Panc1 (cell line): Measurements from ENCODE around the gene MAFG. TPM values are rescaled to one million over a fixed set of nuclear protein-coding genes. Genes with fewer than 3 reads are reported as not detected.

Experiments
- ATAC-seq: fragments of 200-7000 bp; cut with Tn5 transposase; 2 replicates; pipeline ENCODE4 v1.9.1; 2020; ENCODE audit warnings: mild to moderate bottlenecking, moderate library complexity
- BruUV-seq: library from RNA; stranded (reverse); fragments of 400-500 nt; replicated peaks from 2 replicates; lab custom pipeline; 2021; lab: Mats Ljungman, UMichigan
- CTCF ChIA-PET: fragments of 300-600 bp; sonication (Branson Sonifier 250); formaldehyde crosslinking; loops from one replicate; lab custom pipeline; 2022; ENCODE audit warnings: antibody characterized with exemption; lab: Charles Lee
- POLR2A ChIA-PET: fragments of 300-600 bp; sonication (Branson Sonifier 250); formaldehyde crosslinking; loops from one replicate; lab custom pipeline; 2022; ENCODE audit warnings: antibody characterized with exemption; lab: Charles Lee
- DNase-seq: peaks from one replicate; pipeline ENCODE4 v3.0.0-alpha.2; 2010; ENCODE audit warnings: low read depth, low spot score
- H3K27ac ChIP-seq: 2 replicates; pipeline ENCODE4 v1.5.1; 2011; ENCODE audit warnings: mild to moderate bottlenecking, low read length, inconsistent platforms
- H3K27me3 ChIP-seq: fragments of 200-500 bp; sonication (Bioruptor generic); 2 replicates; pipeline ENCODE4 v1.6.0; 2014; ENCODE audit warnings: low read length, inconsistent platforms; ENCODE audit not compliant: control insufficient read depth, insufficient read depth
- H3K36me3 ChIP-seq: fragments of 200-500 bp; sonication (Bioruptor generic); 2 replicates; pipeline ENCODE4 v1.5.1; 2014; ENCODE audit warnings: inconsistent platforms, mild to moderate bottlenecking, low read length, moderate library complexity; ENCODE audit not compliant: control insufficient read depth, insufficient read depth
- H3K4me1 ChIP-seq: 2 replicates; pipeline ENCODE4 v1.5.1; 2011; ENCODE audit warnings: inconsistent platforms, mild to moderate bottlenecking, low read length, moderate library complexity; ENCODE audit not compliant: control insufficient read depth, insufficient read depth
- H3K4me3 ChIP-seq, 2 experiments: 2 replicates each; pipeline ENCODE4 v1.5.1; 2011 to 2012; ENCODE audit warnings: low read depth in 2 of 2, low read length in 2 of 2, mild to moderate bottlenecking in 2 of 2, inconsistent platforms in 1 of 2, moderate library complexity in 1 of 2
- H3K9me3 ChIP-seq: fragments of 200-500 bp; sonication (Bioruptor generic); 2 replicates; pipeline ENCODE4 v1.5.1; 2014; ENCODE audit warnings: low read depth, mild to moderate bottlenecking, inconsistent platforms, low read length, moderate library complexity; ENCODE audit not compliant: control insufficient read depth, insufficient read depth
- CTCF ChIP-seq: fragments of 450-650 bp; IDR thresholded peaks from 2 replicates; pipeline ENCODE4 v1.5.1; 2017; ENCODE audit warnings: mild to moderate bottlenecking
- POLR2AphosphoS5 ChIP-seq: IDR thresholded peaks from 2 replicates; pipeline ENCODE4 v1.6.1; 2012; ENCODE audit warnings: mild to moderate bottlenecking, low read depth, low read length, moderate library complexity
- REST ChIP-seq, 2 experiments: IDR thresholded peaks; 2 replicates each; pipeline ENCODE4 v1.6.1; 2011 to 2012; ENCODE audit warnings: low read depth in 2 of 2, control low read depth in 1 of 2, low read length in 1 of 2, mild to moderate bottlenecking in 1 of 2, moderate library complexity in 1 of 2; ENCODE audit not compliant: insufficient read depth in 1 of 2
- SIN3A ChIP-seq: IDR thresholded peaks from 2 replicates; pipeline ENCODE4 v1.6.1; 2012; ENCODE audit warnings: low read depth, mild to moderate bottlenecking, low read length, moderate library complexity, borderline replicate concordance; ENCODE audit not compliant: insufficient read depth
- TCF7L2 ChIP-seq: IDR thresholded peaks from 2 replicates; pipeline ENCODE4 v1.6.1; 2011; ENCODE audit warnings: mild to moderate bottlenecking, low read depth, low read length, inconsistent platforms
- in situ Hi-C: cut with HindIII; loops from 2 replicates; pipeline ENCODE4 v1.10.0; 2016; ENCODE audit warnings: low sequenced_read_pairs, low pct_unique_long_range_greater_than_20kb
- intact Hi-C: fragments of 100-400 bp; cut with micrococcal nuclease; formaldehyde crosslinking; loops from one replicate; pipeline ENCODE4 v1.10.0; 2022; ENCODE audit not compliant: unreplicated experiment
- total RNA-seq: library from RNA; stranded (reverse); gene quantifications from one replicate; pipeline ENCODE4 v1.2.1, GENCODE V29; 2021; ENCODE audit not compliant: unreplicated experiment

The MAFG gene
- total RNA-seq, 1 experiment from 2014 or later = 57.0 TPM

GRCh38 chr17:81941484-81942166 lies 14.1 kb upstream of the MAFG start:
- ATAC-seq (no peak), DNase-seq (no peak)
- intact Hi-C loops = no loop called here
- ChIA-PET POLR2A (no interaction called here), CTCF (no interaction called here)
- peaks cover 3% of the 10 kb centered on the region; the same call in 1 of the 2 replicates for H3K36me3 ChIP-seq
- H3K27me3 ChIP-seq = no peaks in the 10 kb centered on the region
- no TSS peak for BruUV-seq
- no peak overlapping the region for H3K27ac ChIP-seq
- no peaks in the 10 kb centered on the region for H3K4me1 ChIP-seq
- H3K9me3 ChIP-seq = no peaks in the 10 kb centered on the region
- no peak overlapping the region for H3K4me3 ChIP-seq
- TF ChIP-seq CTCF = no peak
- no peak for TF ChIP-seq POLR2AphosphoS5
- no peak for TF ChIP-seq SIN3A
- TF ChIP-seq REST (IDR thresholded peaks at IDR 0.05; ENCODE audit: insufficient read depth in 1 of 2, low read depth in 2 of 2, low read length in 1 of 2) = no peak
- no peak for TF ChIP-seq TCF7L2
- in situ Hi-C loops = no loop called here

GRCh38 chr17:81940538-81941483 lies 13.3 kb upstream of the MAFG start:
- H3K4me1 ChIP-seq = peaks cover 2% of the 10 kb centered on the region; the same call in 1 of the 2 replicates
- H3K27ac ChIP-seq = no peak overlapping the region
- ChIA-PET POLR2A (no interaction called here), CTCF (no interaction called here)
- DNase-seq (no peak), ATAC-seq (no peak)
- H3K27me3 ChIP-seq = no peaks in the 10 kb centered on the region
- intact Hi-C loops = no loop called here
- in situ Hi-C loops = no loop called here
- H3K36me3 ChIP-seq = peaks cover 3% of the 10 kb centered on the region; the same call in 1 of the 2 replicates
- BruUV-seq = no TSS peak
- TF ChIP-seq CTCF = no peak
- no peak for TF ChIP-seq SIN3A
- no peak for TF ChIP-seq REST (IDR thresholded peaks at IDR 0.05; ENCODE audit: insufficient read depth in 1 of 2, low read depth in 2 of 2, low read length in 1 of 2)
- no peak for TF ChIP-seq POLR2AphosphoS5
- TF ChIP-seq TCF7L2 = no peak
- no peak overlapping the region for H3K4me3 ChIP-seq
- no peaks in the 10 kb centered on the region for H3K9me3 ChIP-seq
